Left renal pelvis (tissue), 4 donors: ENCODE data around the gene AFDN. TPM values are rescaled to one million over a fixed set of nuclear protein-coding genes. Genes with fewer than 3 reads are reported as not detected.

Source experiments
- DNase-seq, 4 donors: peaks; one replicate each; pipeline ENCODE4 v3.0.0-alpha.2; 2013; ENCODE audit warnings: low read depth in 4 of 4, low spot score in 3 of 4
- polyA plus RNA-seq, 4 donors: library from polyadenylated mRNA; unstranded; fragments of 120-200 nt; gene quantifications; one replicate each; pipeline ENCODE4 v1.2.1, GENCODE V29; 2013; ENCODE audit not compliant: insufficient read length in 4 of 4

The AFDN gene
- polyA plus RNA-seq, 4 donors, result 152 to 224 (median 185) TPM

DNA sequence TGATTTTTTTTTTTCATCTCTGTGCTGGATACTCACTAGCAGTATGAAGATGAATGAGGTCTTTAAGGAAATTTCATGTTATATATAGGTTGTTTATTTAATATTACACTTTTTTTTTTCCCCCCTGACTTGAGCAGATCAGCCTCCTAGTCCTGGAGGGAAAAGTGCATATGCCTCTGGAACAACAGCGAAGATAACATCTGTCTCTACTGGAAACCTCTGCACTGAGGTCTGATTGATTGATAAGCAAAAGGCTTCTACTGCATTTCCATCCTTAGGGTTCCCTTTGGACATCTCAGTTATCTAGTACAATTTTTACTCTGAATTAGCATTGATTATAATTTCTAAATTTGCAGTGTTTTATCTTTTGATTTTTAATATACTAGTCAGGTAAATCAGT lies 121.0 kb downstream of the AFDN start:
- no peak for DNase-seq

DNA sequence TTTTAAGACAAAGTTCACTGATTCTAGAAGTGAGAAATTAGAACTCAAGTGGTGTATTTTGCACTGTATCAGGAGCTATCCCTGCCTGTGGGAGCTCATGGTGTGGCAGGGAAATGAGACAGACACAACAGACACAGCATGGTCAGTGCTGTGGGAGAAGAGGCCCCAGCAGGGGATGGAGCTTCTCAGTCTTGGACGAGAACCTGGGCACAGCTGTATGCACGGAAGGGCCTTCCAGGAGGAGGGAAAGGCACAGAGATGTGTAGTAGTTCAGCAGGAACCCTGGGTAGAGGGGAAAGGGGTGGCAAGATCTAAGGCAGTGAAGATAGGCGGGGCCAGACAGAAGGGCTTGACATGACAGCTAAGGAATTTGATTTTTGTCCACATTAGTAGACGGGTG lies 122.0 kb downstream of the AFDN start:
- no peak for DNase-seq

DNA sequence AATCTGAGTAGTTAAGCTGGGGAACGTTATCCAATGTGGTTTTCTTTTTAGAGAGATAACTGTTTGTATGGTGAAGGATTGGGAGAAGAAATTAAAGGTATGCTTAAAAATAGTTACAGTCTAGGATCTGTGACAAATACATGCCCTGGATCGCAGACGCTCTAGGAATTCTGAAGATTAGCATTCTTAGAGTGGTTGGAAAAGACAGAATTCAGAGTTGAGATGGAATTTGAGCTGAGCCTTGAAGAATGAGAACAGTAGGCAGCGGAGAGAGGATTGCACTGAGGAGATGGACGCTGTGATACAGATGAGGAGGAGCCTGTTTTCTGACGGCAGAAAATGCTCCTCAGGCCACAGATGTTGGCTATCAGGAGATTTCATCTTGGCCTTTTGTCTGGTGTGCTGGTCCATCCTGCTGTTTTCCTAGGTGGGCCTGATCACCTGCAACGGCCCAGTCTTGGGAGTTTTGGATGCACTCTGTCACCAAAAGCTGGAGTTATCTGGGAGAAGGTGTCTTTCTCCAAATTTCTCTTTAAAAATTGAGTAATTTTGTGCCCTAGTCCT lies 122.5 kb downstream of the AFDN start:
- DNase-seq, result no peak

DNA sequence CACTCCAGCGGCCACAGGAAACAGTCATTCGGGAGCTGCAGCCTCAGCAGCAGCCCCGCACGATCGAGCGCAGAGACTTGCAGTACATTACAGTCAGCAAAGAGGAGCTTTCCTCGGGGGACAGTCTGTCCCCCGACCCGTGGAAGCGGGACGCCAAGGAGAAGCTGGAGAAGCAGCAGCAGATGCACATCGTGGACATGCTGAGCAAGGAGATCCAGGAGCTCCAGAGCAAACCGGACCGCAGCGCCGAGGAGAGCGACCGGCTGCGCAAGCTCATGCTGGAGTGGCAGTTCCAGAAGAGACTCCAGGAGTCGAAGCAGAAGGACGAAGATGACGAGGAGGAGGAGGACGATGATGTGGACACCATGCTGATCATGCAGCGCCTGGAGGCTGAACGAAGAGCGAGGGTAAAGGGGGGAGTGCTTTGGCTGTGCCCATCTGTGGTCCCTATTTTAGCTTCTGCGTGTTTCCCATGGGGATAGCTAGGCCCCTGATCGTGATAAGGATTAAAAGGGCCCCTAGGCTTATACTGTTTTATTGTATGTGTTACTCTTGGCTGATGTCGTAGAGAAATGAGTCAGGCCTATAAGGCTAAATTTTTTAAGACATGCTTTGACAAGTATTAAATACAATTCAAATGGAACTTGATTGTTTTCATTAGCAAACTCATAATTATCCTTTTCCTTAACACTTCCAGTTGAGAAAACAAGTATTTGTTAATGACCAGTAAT lies 125.2 kb downstream of the AFDN start:
- DNase-seq, result no peak

DNA sequence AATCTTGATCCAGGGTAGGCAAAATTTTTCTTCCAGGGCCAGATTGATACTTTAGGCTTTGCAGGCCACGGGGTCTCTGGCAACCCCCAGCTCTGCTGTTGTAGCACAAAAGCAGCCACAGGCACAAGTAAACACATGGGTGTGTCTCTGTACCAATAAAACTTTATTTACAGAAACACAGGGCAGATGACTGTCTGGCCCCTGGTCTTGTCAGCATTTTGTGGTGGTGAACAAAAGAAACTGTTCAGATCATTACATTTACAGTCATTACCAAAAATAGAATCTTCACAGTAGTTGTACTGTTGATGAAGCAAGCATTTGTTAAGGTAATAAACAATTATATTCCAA lies 125.8 kb downstream of the AFDN start:
- no peak for DNase-seq

DNA sequence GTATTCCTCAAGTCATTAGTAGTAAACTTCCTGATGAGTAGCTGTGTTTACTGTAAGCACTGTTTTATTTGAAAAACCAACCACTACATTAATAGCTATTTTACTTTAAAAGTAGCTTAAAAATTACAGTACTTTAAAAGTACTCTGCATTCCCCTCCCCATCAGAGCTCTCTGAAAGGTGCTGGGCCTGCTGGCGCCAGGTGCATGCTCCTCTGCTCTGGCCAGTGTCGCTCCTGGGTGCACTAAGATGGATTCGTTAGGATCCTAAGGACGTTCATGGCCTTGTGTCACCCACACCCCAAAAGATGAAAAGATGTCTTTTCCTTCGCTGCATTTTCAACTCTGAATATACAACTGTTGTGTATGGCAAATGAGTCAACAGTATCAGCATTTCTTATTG lies 126.8 kb downstream of the AFDN start:
- DNase-seq, result no peak

DNA sequence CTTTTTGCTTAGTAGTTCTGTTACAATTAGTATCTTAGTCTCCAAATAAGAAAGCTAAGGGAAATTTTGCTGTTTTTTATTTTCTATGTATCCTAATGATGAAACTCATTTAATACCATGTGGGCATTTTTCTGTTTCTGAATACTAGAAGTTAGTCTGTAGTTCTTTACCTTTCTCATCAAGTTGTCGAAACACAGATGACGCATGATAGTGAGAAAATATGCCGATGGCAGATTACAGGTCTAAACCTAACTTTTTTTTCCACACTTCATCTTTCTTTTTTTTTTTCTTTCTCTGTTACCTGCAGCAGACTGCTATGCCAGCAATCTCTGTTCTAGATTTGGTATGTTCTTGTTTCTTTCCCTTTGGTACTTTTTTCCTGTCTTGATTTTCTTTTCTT lies 127.4 kb downstream of the AFDN start:
- DNase-seq, result no peak

DNA sequence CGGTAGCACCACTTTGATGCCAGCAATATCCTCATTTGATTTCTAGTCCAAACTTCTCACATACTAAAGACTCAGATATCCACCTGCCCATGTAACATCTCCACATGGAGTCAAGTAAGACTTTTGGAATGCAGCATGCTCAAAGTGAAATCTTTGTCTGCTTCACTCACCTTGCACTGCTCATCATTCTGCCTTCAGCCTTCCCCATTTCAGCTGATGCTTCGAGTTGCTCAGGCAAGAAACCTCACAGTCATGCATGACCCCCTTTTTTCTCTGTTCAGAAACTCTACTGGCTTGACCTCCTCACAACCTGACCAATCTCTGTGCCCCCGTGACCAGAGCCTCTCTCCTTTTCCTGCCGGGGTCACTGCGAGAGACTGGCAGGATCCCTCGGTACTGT lies 129.8 kb downstream of the AFDN start:
- no peak for DNase-seq

DNA sequence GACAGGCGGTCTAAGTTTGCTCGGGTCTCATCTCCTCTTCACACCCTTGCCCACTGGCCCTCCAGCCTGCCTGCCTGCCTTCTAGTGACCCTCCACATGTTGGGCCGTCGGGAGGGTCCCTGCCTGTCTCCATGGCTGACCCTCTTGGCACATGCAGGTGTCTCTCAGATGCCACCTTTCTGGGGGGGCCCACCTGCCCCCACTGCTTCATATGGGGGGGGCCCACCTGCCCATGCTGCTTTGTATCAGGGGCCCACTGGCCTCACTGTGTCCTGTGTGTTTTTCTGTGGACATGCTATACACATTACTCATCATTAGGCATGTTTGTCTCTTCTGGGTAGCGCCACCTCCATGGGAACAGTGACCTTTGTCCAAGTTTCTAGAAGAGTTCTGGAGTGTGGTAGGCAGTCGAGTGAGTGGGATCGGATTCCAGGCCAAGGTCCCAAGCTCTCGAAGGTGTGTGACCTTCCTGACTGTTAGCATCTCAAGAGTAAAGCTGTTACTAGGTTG lies 130.3 kb downstream of the AFDN start:
- DNase-seq, result no peak

DNA sequence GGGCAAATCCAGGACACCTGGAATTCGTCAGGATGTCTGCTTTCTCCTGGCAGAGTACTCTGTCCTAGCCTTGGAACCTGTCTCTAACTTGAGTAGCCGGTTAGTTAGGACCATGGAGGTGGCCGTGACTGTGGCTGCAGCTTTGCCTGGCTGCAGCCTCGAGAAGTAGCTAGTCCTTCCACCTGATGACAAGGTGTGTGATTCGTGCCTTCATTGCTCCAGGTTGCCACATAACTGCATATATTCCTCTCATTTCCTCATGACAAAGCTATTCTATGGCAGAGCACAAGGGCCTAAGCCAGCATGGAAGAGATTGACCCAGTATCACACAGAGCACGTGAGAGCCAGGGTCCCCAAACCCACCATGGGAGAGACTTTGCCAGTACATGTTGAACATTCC lies 130.9 kb downstream of the AFDN start:
- no peak for DNase-seq

DNA sequence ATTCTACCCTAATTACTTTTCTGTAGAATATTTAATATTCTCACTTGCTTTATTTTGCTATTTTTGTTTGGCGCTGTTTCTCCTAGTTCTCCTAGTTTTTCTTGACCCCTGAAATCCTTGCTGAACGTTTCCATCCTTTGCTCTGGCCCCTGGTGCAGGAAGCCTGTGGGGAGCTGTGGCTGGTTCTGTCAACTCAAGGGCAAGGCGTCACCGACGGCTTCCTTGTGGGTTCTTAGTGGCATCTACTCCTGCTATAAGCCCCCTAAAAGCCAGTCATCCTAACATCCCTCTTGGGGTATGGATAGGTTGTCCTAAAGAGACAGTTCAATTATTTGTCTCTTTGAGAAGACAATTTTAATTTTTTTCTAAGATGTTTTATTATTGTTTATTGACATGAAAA lies 133.9 kb downstream of the AFDN start:
- no peak for DNase-seq

DNA sequence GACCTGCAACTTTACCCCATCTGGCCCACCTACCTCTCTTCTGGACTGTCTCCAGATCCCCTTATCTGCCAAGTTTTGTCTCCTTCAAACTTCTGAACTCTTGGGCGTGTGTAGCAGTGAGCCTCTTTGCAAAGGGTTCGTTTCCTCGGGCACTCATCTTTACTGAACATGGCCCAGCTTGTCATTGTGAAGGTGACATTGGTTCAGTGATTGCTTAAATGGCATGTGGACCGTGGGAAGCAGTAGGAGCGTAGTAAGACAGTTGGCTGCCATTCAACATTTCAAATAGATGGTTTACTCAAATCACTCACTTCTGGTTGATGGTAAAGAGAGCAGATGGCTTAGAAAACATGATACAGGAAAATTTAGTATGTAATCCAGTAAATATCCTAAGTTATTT lies 136.0 kb downstream of the AFDN start:
- no peak for DNase-seq

DNA sequence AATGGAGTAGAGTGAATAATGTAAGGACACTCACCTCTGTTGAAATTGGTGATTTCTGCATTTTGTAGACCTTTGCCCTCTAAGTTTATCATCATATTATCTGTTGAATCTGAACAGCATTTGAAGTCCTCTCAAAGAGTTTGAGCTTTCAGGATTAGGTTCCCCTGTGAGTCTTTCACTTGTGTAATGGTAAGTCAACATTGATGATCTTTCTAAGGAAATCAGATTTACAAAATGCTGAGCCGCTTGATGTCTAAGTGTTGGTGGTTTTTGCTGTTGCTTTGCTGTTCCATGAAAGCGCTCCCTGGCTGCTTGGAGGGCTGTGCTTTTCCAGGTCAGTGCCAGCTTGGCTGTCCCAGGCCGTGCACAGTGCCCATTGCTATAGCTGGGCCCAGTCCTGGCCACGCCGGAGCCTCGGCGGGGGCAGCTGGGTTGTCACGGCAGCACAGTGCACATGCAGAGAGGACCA lies 136.9 kb downstream of the AFDN start:
- DNase-seq, result no peak

DNA sequence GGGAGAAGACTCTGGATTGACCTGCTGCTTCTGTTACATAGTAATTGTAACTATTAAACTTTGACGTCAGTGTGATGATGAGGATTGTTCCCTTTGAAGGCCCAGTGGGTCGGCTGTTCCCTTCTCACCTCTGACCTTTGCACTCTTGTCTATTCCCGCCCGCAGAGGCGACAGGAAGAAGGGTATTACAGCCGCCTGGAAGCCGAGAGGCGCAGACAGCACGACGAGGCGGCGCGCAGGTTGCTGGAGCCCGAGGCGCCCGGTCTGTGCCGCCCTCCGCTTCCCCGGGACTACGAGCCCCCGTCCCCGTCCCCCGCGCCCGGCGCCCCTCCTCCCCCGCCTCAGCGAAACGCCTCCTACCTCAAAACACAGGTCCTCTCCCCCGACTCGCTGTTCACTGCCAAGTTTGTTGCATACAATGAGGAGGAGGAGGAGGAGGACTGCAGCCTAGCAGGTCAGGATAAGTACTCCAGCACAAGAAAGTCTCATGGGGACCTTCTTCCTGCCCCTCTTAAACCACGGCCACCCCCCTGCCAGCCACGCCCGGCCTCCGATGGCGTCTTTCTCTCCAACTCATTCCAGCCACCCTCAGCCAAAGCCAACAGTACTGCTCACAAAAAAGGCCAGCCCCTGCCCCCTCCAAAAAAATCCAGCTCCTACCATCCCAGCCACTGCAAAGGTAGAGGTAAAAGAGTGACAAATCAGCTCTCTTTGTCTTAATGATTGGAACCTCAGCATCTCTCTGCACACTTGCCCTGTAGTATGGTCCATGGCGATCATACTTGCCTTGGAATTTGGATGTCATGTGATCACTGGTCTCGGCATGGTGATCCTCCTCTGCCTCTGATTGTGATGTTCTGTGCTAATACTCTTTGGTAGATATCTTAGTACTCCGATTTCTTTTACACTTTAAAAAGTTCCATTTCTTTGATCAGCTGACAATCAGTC lies 139.2 kb downstream of the AFDN start:
- DNase-seq, result no peak

DNA sequence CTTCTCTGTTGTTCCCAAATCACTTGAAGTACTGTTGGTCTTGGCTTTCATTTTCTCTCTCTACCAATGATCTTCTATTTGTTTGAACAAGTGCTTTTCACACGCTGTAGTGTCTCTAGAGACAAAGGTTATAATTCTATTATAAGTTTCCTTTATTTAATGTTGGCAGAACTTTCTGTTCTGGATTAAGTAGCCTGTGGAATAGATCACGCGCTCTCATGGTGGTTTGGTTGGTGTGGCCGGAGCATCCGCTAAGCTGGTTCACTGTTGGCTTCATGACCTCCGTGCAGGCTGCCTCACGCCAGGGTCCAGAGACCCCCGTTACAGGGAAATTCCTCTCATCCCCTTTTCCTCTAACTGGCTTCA lies 139.8 kb downstream of the AFDN start:
- no peak for DNase-seq

DNA sequence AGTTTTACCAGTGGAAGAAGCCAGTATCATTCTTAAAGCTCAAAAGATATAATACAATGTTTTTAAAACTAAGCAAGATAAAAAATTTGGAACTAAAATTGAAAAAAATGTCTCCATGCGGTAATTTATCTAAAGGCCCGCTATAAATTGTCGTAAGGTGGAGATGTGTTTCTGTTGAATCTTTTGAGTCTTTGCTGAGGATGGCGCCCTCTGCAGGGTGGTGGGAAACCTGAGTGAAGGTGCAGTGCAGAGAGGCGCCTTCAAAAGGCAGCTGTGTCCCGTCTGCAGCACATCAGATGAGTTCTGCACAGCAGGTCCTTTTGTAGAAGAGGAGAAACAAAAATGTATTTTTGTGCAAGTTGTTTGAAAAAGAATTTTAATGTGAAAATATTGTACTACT lies 141.4 kb downstream of the AFDN start:
- DNase-seq, result no peak

DNA sequence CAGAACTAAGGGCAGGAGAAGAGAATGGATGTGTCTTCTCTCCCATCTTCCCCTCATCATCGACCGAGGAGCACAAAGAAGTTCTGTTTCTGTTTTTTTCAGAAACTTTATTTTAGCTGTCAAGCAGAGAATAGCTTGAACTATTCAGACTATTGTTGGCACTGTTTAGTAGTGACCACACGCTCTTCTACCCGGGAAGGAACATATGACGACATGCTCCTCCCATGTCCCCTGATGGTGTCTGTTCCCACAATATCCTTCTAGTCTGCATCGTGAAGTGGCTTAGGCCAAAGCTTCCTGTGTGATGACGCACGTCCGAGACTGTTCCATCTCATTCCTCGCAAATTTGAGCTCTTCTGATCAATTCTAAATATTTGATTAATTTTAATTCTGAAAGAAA lies 143.5 kb downstream of the AFDN start:
- DNase-seq, result no peak

DNA sequence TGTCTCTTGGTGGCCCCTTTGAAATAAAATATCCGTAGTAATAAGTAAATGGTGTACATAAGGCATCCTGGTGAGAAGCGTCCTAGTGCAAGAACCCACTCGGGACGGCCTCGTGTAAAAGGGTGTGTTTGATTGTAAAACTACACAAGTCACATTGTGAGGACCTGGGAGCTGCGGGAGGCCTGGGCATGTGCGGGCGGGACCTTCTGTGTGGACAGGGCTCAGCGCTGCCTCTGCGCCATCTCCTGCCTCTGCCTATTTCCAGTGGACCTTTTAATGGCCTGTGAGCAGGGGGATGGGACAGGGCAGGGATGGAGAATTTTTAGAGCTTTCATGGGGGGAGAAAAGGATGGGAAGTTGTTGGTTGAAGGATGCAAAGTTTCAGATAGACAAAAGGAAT lies 145.5 kb downstream of the AFDN start:
- no peak for DNase-seq

DNA sequence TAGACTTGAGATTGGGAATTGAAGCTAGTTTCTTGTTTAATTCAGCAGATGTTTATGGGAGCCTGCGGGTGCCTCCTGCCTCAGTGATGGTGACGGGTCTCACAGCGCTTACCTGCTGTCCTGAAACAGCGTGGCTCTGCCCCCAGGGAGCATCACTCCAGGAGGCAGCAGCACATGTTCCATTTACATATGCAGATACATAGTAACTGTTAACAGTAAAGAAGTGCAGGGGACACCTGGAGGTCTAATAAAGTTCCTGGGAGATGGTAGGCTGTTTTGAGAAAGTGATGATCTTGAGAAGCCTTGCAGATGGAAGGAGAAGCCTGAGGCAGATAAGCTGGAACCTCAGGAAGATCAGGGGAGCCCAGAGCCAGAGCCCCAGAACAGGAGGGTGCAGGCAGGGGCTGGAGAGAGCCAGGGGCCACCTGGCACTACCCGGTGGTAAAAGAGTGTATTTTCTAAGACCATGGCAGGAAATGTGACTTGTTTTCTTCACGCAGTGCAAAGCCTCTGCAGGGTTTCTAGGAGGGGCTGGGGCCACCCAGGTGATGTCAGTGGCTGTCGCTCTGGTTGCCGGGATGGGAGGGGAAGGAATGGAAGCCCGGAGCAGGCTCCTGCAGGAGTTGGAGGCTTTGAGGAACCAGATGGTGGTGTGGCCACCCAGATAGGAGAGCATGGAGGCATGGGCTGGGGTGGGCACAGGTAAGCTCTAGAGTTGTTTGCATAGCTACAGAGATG lies 146.6 kb downstream of the AFDN start:
- no peak for DNase-seq

DNA sequence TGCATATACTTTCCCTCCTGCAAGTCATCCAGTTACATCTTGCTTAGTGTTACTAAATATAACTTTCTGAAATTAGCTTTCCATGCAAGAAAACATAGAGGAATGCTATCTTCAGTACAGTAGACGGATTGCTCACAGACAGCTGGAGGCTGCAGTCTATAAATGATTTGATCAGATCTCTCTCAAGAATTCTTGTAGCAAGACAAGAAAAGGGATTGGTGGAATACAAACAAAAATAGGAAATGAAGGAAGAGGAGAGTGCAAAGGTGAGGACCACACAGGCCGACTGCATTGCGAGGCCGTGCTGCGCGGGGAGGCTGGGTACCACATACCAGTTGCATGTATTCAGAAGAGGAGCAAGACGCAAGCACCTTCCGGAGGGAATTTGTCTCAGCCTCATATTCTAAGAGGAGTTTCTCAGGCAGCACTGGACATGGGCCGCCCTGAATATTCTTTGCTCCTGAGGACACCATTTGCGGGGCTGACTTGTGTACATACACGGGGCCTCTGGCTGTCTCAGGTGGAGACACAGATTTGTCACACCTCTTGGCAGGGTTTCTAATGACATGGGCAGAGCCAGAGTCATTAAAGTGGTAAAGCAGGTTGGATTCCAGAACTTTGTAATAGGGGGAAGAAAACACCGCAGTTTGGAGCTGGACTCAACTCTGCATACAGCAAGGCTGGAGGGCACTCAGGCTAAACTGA lies 148.1 kb downstream of the AFDN start:
- no peak for DNase-seq
